Measurements from ENCODE around the gene ZBTB17.

DNA sequence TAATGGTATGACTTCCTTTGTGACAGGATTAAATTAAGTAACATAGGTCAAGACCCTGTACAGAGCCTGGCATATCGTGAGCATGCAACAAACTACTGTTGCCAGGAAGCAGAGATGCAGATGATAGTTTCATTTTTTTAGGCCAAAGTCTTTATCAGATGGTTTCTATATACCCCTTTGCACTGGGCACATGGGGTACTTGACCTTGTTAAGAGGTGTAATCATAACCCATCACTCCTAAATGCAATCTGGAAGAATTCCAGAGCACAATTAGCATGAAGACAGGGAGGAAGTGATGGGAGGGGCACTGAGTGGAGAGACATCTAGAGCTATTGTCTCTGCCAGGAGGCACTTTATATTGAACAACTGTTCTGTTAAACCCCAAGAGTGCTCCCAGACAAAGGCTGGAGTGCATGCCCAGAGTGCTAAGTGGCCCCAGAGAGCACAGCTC is 22.1 kb downstream of the ZBTB17 start:
- TF ChIP-seq, protein P1, sequence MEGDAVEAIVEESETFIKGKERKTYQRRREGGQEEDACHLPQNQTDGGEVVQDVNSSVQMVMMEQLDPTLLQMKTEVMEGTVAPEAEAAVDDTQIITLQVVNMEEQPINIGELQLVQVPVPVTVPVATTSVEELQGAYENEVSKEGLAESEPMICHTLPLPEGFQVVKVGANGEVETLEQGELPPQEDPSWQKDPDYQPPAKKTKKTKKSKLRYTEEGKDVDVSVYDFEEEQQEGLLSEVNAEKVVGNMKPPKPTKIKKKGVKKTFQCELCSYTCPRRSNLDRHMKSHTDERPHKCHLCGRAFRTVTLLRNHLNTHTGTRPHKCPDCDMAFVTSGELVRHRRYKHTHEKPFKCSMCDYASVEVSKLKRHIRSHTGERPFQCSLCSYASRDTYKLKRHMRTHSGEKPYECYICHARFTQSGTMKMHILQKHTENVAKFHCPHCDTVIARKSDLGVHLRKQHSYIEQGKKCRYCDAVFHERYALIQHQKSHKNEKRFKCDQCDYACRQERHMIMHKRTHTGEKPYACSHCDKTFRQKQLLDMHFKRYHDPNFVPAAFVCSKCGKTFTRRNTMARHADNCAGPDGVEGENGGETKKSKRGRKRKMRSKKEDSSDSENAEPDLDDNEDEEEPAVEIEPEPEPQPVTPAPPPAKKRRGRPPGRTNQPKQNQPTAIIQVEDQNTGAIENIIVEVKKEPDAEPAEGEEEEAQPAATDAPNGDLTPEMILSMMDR (IDR thresholded peaks at IDR 0.05; ENCODE audit: borderline replicate concordance, extremely low read depth, low read length, poor library complexity, severe bottlenecking) = no peak
- no peak for TF ChIP-seq EZH2 (IDR thresholded peaks at IDR 0.05; ENCODE audit: borderline replicate concordance, low read depth, low read length, severe bottlenecking)
